Stimulated activated CD4-positive, alpha-beta T cell treated with anti-CD3 and anti-CD28 coated beads, Interleukin-4, amount 100 ng/mL, for 1 hour (primary cell): ENCODE results near the gene METTL17.
"Not testable (repeated sequence)": the region's sequence is repeated elsewhere in the genome, so short reads cannot be mapped to it uniquely, and the experiment has no call there.

ENCODE experiments used
- DNase-seq: peaks from one replicate; pipeline ENCODE4 v3.0.0-alpha.2; 2020

Gene METTL17, protein sequence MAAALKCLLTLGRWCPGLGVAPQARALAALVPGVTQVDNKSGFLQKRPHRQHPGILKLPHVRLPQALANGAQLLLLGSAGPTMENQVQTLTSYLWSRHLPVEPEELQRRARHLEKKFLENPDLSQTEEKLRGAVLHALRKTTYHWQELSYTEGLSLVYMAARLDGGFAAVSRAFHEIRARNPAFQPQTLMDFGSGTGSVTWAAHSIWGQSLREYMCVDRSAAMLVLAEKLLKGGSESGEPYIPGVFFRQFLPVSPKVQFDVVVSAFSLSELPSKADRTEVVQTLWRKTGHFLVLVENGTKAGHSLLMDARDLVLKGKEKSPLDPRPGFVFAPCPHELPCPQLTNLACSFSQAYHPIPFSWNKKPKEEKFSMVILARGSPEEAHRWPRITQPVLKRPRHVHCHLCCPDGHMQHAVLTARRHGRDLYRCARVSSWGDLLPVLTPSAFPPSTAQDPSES

DNA sequence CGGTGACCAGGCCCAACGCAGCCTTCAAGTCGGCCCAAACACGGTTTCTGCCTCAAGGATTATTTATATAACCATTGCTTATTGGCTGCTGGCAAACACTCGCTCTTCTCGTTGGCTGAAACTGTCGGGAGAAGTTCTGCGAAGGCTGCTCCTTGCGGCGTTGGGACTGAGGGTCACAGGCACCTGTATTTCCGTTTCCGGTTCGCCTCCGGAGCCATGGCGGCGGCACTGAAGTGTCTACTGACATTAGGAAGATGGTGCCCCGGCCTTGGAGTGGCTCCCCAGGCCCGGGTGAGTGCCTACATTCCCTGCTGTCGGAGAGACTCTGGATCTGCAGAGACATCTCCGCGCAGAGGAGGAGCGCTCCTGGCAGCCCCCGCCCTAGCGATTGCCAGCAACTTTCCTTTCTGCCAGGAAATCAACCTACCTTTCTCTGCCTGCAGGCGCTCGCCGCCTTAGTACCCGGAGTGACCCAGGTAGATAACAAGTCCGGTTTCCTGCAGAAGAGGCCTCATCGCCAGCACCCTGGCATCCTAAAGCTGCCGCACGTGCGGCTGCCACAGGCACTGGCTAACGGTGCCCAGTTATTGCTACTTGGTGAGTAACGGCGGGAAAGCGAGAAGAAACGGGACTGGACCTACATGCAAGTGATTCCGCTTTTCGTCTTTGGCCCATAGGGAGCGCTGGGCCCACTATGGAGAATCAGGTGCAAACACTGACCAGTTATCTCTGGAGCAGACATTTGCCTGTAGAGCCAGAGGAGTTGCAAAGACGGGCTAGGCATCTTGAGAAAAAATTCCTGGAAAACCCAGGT is at the start of gene METTL17:
METTL17 (plus strand) TSS at position 194 of the 814 bp plus-strand sequence; CDS start at position 217, 23 bp downstream.
- DNase-seq, result peak; percentile 85

DNA sequence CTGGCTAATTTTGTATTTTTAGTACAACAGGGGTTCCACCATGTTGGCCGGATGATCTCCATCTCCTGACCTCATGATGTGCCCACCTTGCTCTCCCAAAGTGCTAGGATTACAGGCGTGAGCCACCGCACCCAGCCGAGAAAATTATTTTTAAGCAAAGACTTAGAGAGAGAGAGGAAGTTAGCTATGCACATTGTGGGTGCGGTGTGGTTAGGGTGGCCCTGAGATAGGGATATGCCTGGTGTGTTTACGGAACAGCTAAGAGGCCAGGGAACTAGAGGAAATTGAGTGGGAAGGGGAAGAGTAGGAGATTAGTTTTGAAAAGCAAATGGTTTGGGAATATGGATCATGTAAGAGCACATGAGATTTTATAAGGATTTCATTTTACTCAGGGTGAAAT is 44.6 kb upstream of the METTL17 start:
- DNase-seq, result not testable (repeated sequence)

GRCh38 chr14:20946707-20947106 is 43.1 kb upstream of the METTL17 start:
- not testable (repeated sequence) for DNase-seq

- DNase-seq, result not testable (repeated sequence)
Measured at GRCh38 chr14:20954736-20955537, 34.8 kb upstream of the METTL17 start, which contains the start of gene RNASE2. TSS of gene RNASE2 (plus strand) at chr14:20955487. CDS start at chr14:20955772, 285 bp downstream.

- not testable (repeated sequence) for DNase-seq
Measured at GRCh38 chr14:20955538-20955873, 34.3 kb upstream of the METTL17 start.

DNA sequence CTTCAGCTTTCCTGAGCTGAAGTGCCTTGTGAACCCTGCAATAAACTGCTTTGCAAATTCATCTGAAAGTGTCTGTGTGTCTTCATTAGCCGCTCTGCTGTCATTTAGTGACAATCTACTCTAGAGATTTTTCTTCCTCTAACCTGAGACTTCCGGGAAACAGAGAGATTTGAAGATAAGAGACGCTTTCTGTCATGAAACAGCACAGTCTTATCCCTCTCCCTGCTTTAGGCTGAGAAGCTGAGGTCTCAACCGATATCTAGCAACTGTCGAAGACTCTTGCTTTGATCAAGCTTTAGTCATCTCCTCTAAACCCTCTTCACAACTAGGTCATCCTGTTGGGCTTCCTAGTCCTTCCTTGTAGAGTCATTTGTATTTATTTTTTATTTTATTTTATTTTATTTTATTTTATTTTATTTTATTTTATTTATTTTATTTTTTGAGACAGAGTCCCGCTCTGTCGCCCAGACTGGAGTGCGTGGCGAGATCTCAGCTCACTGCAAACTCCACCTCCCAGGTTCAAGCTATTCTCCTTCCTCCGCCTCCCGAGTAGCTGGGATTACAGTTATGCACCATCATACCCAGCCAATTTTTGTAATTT is 33.3 kb upstream of the METTL17 start:
- no peak for DNase-seq

DNA sequence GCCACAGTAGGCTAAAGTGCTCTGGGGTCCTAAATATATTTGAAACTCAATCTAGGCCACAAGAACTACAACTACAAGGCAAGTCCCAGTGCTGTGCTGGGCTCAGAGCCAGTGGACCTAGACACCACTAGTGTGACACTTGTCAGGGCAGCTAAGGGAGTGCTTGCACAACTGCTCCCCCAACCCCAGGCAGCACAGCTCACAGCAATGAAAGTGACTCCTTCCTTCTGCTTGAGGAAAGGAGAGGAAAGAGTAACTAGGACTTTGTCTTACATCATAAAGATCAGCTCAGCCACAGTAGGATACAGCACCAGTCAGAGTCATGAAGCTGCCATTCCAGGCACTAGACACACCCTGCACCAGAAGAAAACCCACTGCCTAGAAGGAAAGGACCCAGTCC is 30.8 kb upstream of the METTL17 start:
- DNase-seq, result not testable (repeated sequence)

GRCh38 chr14:20969336-20969735 is 20.4 kb upstream of the METTL17 start:
- DNase-seq, result no peak

- DNase-seq, result no peak
Measured at GRCh38 chr14:20970647-20970982, 19.2 kb upstream of the METTL17 start.

- peak; percentile 80 for DNase-seq
Measured at GRCh38 chr14:20970983-20971704, 18.6 kb upstream of the METTL17 start.

DNA sequence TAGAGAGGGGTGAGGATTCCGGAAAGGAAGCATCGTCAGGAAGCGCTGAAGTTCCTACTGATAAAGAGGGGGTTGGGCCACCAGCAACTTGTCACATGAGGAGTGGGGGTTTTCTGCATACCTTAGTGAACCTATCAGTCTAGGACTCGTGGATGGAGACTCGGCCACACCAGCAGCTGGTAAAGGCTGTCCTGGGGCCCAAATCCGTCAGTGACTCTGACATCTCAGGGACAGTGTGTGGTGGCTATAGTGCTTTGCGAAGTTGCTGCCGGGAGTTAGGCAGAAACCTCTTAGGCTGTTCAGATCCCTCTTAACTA is 18.1 kb upstream of the METTL17 start:
- DNase-seq, result no peak

- no peak for DNase-seq
Measured at GRCh38 chr14:20973501-20973900, 16.3 kb upstream of the METTL17 start.

- no peak for DNase-seq
Measured at GRCh38 chr14:20976291-20976690, 13.5 kb upstream of the METTL17 start.

DNA sequence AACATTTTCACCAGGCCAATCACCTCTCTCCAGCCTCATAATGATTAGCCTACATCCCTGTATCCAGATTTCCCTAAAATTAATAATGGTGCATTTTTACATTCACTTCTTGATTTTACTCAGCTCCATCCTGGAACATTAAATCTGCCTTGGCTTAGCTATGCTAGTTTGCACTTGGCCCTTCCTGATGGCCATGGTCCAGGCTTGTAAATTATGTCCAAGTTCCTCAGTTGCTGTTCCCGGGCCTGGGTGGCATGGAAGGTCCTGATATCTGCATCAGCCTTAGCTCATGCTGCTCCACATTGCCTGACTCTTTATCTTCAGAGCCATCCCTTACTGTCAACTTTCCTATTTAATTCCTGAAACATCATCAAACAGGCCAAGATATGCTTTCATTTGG is 11.1 kb upstream of the METTL17 start:
- DNase-seq, result no peak

DNA sequence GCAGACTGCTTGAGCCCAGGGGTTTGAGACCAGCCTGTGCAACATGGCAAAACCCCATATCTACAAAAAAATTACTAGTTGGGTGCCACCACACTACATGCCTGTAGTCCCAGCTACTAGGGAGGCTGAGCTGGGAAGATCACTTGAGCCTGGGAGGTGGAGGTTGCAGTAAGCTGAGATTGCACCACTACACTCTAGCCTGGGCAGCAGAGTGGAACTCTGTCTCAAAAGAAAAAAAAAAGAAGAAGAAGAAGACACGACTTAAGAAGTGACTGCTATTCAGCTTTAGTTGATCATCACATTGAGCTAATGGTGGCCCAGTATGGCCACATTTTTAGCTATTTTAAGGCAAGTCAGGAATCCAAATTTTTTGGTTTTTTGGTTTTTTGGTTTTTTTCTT is 8.9 kb upstream of the METTL17 start:
- no peak for DNase-seq

DNA sequence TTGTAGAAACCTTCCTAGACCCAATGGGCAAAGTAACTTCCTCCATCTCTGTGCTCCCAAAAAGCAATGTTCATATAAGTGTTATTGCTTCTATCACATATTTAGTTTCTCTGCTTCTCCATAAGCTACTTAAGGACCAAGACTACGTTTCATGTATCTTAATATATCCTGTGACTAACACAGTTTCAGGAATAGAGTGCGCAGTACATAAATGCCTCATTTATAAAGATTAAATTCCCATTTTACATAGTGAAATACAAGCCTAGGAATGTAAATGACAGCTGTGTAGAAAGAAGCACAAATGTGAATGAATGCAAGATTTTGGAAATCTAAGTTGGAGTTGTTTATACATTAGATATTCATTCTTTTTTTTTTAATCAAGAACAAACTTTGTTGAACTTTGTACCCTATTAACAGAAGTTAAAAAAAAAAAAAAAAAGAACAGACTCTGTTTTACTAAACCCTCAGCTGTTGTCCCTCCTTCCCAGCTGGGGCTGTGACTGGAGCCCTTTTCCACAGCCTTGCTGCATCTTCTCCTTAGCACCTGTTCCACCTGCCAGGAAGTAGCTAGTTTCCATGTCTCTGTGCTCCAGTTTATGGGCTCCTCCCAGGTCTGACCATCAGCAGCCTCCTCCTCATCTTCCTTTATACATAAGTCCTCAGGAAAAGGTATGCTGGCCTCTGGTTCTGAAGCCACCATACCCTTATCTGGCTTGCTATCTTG is 7.0 kb upstream of the METTL17 start:
- DNase-seq, result no peak

DNA sequence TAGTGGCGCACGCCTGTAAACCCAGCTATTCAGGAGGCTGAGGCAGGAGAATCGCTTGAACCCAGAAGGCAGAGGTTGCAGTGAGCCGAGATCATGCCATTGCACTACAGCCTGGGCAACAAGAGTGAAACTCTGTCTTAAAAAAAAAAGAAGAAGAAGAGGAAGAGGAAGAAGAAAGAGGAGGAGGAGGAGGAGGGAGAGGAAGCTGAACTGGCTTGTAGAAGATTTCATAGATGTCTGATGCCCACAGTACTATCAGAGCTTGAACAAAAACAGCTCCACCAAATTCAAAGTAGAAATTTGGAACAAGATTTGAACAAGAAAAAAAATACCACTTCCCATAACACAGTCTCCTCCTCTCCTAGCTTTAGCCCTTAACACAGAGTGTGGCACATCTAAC is 4.1 kb upstream of the METTL17 start:
- DNase-seq, result not testable (repeated sequence)

DNA sequence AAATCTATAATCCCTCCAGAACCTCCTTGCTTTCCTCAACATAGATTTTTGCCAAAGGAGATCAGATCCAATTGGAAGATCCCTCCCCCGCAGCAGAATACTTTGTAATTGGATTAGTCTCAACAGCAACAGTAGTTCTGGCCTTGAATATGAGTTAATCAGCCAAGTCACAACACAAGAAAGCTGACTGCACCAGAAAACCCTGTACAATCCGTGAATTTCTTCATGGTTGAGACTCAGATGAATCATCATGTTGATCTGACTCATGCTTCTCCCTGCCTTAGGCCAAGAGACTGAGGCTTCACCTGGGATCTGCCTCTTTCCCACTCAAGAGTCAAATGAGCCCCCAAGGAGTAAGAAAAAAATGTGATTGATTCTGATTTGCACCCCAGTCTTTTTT is 3.0 kb upstream of the METTL17 start:
- no peak for DNase-seq

GRCh38 chr14:20988717-20989470 is 886 bp upstream of the METTL17 start:
- no peak for DNase-seq

DNA sequence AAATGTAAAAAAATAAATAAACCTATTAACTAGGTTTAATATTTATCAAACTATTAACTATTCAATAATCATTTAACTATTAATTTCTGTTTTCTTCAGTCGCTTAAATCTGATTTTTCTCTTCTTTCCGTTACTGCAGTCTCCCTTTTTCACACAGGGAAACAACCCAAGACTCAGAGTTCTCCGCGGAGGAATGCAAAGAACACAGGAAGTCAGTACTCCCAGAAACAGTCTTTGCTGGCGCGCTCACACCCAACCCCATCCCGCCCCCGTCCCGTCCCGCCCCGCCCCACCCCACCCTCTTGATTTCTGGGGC is 351 bp upstream of the METTL17 start:
- no peak for DNase-seq

DNA sequence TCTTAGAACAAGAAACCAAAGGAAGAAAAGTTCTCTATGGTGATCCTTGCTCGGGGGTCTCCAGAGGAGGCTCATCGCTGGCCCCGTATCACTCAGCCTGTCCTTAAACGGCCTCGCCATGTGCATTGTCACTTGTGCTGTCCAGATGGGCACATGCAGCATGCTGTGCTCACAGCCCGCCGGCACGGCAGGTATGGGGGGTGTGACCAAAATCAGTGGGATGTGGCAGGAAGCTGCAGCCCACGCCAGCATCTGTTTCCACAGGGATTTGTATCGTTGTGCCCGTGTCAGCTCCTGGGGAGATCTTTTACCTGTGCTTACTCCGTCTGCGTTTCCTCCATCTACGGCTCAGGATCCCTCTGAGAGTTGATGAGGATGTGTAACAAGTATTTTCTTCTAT is 6.7 kb downstream of the METTL17 start:
- no peak for DNase-seq
